ENCODE results near the gene TEX12. TPM values are rescaled to one million over a fixed set of nuclear protein-coding genes. Genes with fewer than 3 reads are reported as not detected.
"Not testable (repeated sequence)": the region's sequence is repeated elsewhere in the genome, so short reads cannot be mapped to it uniquely, and the experiment has no call there.

TEX12 gene
- total RNA-seq, 1 donor from 2014 or later: not detected

DNA sequence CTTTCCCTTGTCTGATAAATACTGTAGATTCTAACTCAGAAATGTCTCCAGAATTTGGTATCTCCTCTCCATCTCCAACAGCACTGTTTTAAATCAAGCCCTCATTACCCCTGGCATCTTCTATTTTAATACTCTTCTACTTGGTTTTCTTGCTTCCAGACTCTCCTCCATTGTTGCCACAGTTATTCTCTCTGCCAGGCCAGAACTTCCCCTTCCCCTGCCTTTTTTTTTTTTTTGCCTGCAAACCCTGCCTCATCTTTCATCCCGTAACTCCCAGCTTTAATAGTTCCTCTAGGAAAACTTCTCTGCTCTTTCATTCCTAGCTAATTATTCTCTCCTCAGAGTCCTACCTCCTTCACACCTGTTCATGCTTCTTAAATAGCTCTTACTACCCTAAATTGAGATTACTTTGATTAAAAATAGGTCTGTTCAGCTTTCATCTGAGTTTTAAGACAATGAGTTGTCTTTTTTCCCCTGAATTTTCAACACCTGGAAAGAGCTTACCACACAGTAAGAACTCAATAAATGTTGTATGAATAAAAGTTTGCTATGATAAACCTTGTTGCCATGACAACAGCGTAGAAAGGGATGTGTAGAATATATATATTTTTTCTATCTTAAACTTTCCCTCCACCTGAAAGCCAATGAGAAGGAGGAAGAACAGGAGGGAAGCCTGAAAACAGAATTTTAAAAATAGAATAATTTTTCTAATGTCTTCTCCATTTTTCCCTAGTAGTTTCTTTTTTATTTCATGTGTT, 6.9 kb upstream of the TEX12 start:
- no peak overlapping the region for H3K4me3 Mint-ChIP-seq (ENCODE audit: unreplicated experiment)
- no peaks in the 10 kb centered on the region for H3K27me3 Mint-ChIP-seq (ENCODE audit: unreplicated experiment)
- DNase-seq (ENCODE audit: extremely low spot score, unreplicated experiment): no peak
- no peak overlapping the region for H3K27ac Mint-ChIP-seq (ENCODE audit: unreplicated experiment)
- H3K36me3 Mint-ChIP-seq (ENCODE audit: unreplicated experiment): no peaks in the 10 kb centered on the region
- H3K9me3 Mint-ChIP-seq (ENCODE audit: unreplicated experiment): no peaks in the 10 kb centered on the region
- TF ChIP-seq, protein P1, sequence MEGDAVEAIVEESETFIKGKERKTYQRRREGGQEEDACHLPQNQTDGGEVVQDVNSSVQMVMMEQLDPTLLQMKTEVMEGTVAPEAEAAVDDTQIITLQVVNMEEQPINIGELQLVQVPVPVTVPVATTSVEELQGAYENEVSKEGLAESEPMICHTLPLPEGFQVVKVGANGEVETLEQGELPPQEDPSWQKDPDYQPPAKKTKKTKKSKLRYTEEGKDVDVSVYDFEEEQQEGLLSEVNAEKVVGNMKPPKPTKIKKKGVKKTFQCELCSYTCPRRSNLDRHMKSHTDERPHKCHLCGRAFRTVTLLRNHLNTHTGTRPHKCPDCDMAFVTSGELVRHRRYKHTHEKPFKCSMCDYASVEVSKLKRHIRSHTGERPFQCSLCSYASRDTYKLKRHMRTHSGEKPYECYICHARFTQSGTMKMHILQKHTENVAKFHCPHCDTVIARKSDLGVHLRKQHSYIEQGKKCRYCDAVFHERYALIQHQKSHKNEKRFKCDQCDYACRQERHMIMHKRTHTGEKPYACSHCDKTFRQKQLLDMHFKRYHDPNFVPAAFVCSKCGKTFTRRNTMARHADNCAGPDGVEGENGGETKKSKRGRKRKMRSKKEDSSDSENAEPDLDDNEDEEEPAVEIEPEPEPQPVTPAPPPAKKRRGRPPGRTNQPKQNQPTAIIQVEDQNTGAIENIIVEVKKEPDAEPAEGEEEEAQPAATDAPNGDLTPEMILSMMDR (IDR thresholded peaks at IDR 0.05): no peak
- peaks cover 43% of the 10 kb centered on the region for H3K4me1 Mint-ChIP-seq (ENCODE audit: unreplicated experiment)

DNA sequence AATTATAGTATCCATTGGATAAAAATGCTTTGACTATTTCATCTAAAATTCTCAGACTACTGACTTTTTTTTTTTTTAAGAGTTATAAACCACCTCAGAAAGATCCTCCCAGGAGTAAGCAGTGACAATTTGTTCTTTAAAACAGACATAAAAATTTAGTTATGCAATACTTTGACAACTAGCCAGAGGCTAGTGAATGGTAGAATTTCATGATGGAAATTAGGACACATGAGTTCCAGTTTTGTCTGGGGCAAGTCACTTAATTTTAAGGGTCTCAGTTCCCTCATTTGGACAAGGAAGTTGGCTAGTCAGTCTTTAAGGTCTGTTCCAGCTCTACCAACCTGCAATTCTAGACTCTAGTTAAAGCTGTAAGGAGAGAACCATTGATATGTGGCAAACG, 6.2 kb upstream of the TEX12 start:
- Mint-ChIP-seq H3K4me1 (ENCODE audit: unreplicated experiment) (peaks cover 45% of the 10 kb centered on the region), H3K36me3 (ENCODE audit: unreplicated experiment) (no peaks in the 10 kb centered on the region), H3K9me3 (ENCODE audit: unreplicated experiment) (no peaks in the 10 kb centered on the region), H3K27me3 (ENCODE audit: unreplicated experiment) (no peaks in the 10 kb centered on the region), H3K27ac (ENCODE audit: unreplicated experiment) (no peak overlapping the region), H3K4me3 (ENCODE audit: unreplicated experiment) (no peak overlapping the region)
- no peak for DNase-seq (ENCODE audit: extremely low spot score, unreplicated experiment)
- TF ChIP-seq, protein P1 (IDR thresholded peaks at IDR 0.05): no peak

DNA sequence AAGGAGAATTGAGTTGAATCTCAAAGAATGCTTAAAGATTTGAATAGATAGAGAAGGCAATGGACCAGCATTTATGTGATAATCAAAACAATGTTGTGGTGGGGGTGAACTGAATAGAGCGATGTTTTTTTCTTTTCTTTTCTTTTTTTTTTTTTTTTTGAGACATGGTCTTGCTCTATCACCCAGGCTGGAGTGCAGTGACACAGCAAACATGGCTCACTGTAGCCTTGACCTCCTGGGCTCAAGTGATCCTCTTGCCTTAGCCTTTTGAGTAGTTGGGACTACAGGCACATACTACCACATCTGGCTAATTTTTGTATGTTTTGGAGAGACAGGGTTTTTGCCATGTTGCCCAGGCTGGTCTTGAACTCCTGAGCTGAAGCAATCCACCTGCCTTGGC, 5.0 kb upstream of the TEX12 start:
- H3K4me1 Mint-ChIP-seq (ENCODE audit: unreplicated experiment): peaks cover 41% of the 10 kb centered on the region
- not testable (repeated sequence) for H3K36me3 Mint-ChIP-seq (ENCODE audit: unreplicated experiment); H3K4me3 Mint-ChIP-seq (ENCODE audit: unreplicated experiment); H3K27ac Mint-ChIP-seq (ENCODE audit: unreplicated experiment); H3K27me3 Mint-ChIP-seq (ENCODE audit: unreplicated experiment); H3K9me3 Mint-ChIP-seq (ENCODE audit: unreplicated experiment); DNase-seq (ENCODE audit: extremely low spot score, unreplicated experiment)

DNA sequence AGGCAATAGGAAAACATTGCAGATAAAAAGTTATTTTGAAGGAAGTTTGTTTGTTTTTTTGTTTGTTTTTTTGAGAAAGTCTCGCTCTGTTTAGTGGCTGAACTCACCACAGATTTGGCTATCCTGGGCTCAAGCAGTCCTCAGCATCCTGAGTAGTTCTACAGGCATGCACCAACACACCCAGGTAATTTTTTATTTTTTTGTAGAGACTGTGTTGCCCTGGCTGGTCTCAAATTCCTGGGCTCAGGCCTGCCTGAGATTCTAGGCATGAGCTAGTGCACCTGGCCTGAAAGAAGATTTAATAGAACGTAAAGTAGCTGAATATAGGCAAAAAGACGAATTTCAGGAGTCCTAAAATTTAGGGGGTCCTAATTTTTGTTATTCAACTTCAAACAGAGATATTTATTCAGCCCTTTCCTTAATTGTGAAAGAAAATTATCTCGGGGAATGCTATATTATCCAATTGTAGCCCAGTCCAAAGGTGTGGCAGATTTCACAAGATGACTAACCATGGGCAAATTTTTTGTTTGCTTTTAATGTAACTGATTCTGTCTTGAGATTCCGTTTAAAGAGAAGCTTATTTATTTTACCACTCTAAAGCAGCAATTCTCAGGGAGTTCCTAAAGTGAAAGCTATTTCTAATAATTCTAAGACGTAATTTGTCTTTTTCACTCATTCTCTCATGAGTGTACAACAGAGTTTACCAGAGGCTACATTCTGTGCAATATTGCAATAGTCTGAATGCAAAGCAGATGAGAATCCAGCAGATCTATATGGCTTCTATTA, 4.2 kb upstream of the TEX12 start:
- Mint-ChIP-seq H3K4me3 (ENCODE audit: unreplicated experiment) (peak overlapping the region; percentile 53), H3K27me3 (ENCODE audit: unreplicated experiment) (no peaks in the 10 kb centered on the region), H3K36me3 (ENCODE audit: unreplicated experiment) (no peaks in the 10 kb centered on the region), H3K4me1 (ENCODE audit: unreplicated experiment) (peaks cover 38% of the 10 kb centered on the region), H3K27ac (ENCODE audit: unreplicated experiment) (peak overlapping the region; percentile 68), H3K9me3 (ENCODE audit: unreplicated experiment) (no peaks in the 10 kb centered on the region)
- TF ChIP-seq, protein P1 (IDR thresholded peaks at IDR 0.05): no peak
- DNase-seq (ENCODE audit: extremely low spot score, unreplicated experiment): no peak

DNA sequence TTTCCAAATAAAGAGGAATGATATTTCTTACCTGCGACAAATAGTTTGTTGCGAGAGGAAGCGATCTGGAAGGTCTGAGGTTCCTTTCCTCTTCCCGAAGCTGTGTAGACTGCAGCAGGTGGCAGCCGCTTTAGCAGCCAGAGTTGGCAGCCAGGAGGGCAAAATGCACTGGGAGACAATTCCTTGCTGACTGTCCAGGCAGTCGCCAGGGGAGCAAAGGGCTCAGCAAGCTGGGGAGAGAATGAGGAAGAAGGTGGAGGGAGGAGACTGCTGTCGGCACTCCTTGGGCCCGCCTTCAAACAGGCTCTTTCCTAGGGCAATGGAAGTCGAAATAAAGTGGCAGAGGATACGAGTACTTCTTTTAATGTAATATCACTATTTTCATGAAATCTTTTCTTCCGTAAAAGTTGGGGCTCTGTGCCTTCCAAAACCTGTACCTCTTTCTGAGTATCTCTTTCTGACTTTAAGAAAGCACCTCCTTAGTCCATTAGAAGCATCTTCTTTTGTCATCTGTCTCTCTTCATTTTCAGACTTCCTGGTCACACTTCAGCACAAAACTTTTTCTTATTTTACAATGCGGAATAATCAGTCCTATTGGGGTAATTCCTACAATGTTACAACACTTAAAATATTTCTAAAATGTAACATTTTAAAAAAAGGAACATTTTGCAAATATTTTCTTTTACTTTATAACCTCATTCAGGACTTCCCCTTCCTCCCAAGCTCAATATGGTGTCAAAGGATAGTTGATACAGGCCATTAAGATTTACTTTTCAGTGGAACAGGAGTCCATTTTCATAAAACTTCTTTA, 3.1 kb upstream of the TEX12 start, which contains the start of gene IL18:
TSS of gene IL18 (minus strand) at position 220 of the 811 bp plus-strand sequence. CDS start 9,041 bp downstream, outside the sequence.
- Mint-ChIP-seq H3K36me3 (ENCODE audit: unreplicated experiment) (no peaks in the 10 kb centered on the region), H3K4me1 (ENCODE audit: unreplicated experiment) (peaks cover 38% of the 10 kb centered on the region), H3K27ac (ENCODE audit: unreplicated experiment) (peak within 1 kb of the TSS; percentile 68), H3K27me3 (ENCODE audit: unreplicated experiment) (no peaks in the 10 kb centered on the region), H3K9me3 (ENCODE audit: unreplicated experiment) (no peaks in the 10 kb centered on the region), H3K4me3 (ENCODE audit: unreplicated experiment) (peak within 1 kb of the TSS; percentile 53)
- TF ChIP-seq, protein P1 (IDR thresholded peaks at IDR 0.05): no peak
- DNase-seq (ENCODE audit: extremely low spot score, unreplicated experiment): no peak

All from osteocyte (in vitro differentiated cells).